ENCODE measurements around the gene NFS1. TPM values are rescaled to one million over a fixed set of nuclear protein-coding genes. Genes with fewer than 3 reads are reported as not detected.

Gene NFS1
- total and polyA plus RNA-seq, 2 of the 8 experiments (the other 6 are each of a cell fraction or from before 2014, with no cell fraction given) = 26.1 to 38.8 TPM

DNA sequence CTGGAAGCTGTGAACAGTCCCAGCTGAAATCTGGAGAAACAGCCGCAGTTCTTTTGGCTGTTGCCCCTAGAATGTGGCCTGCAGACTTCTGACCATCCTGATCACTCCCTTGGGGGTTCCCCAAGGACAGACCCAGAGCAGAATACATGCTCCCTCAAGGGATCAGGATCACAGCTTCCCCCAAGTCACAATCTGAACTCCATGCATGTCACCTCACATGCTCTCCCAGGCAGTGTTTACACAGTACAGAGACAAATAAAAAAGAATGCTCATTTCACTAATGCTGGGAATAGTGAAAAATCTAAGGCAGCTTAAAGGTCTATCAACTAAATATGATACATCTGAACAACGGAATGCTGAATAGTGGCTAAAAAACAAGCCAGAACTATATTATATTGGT is 63.1 kb downstream of the NFS1 start (continued):
- TF ChIP-seq NANOG (IDR thresholded peaks at IDR 0.05; ENCODE audit: insufficient read depth, low read depth, low read length, poor library complexity, severe bottlenecking) = no peak
- no peak for TF ChIP-seq KDM1A (IDR thresholded peaks at IDR 0.05; ENCODE audit: borderline replicate concordance, low read length)
- TF ChIP-seq EP300 (IDR thresholded peaks at IDR 0.05; ENCODE audit: borderline replicate concordance in 1 of 2, low read depth in 2 of 2, low read length in 2 of 2) = no peak
- no peak for TF ChIP-seq PHF8 (conservative IDR thresholded peaks at IDR 0.05; ENCODE audit: low read depth, low read length)
- TF ChIP-seq SP2 (IDR thresholded peaks at IDR 0.05; ENCODE audit: low read length) = no peak
- no peak for TF ChIP-seq SUZ12 (IDR thresholded peaks at IDR 0.05; ENCODE audit: low read length)
- TF ChIP-seq GTF2F1 (IDR thresholded peaks at IDR 0.05; ENCODE audit: borderline replicate concordance, low read depth, low read length) = no peak
